GM19328 (cell line): ENCODE measurements around the gene ALDOB.
A peak's percentile ranks its signal among the peaks of the same experiment; 100 is the strongest.
"Not testable (repeated sequence)": the region's sequence is repeated elsewhere in the genome, so short reads cannot be mapped to it uniquely, and the experiment has no call there.

Source experiments
- ATAC-seq: cut with Tn5 transposase; IDR thresholded peaks from one replicate; pipeline ENCODE4 v1.9.1; 2021; ENCODE audit warnings: mild to moderate bottlenecking, moderate library complexity; ENCODE audit not compliant: unreplicated experiment

The ALDOB gene

GRCh38 chr9:101388507-101388993 is 47.0 kb downstream of the ALDOB start:
- ATAC-seq: no peak

GRCh38 chr9:101387871-101388506 is 47.6 kb downstream of the ALDOB start:
- peak; percentile 79 for ATAC-seq

- ATAC-seq: not testable (repeated sequence)
Measured at GRCh38 chr9:101384873-101385536, 50.6 kb downstream of the ALDOB start, which contains the start of gene BAAT. BAAT (minus strand) TSS chr9:101385006; CDS start chr9:101371404, 13,602 bp downstream.

GRCh38 chr9:101383361-101383760 is 52.2 kb downstream of the ALDOB start:
- no peak for ATAC-seq

- no peak for ATAC-seq
Measured at GRCh38 chr9:101381833-101382342, 53.7 kb downstream of the ALDOB start.

GRCh38 chr9:101381118-101381517 is 54.5 kb downstream of the ALDOB start:
- no peak for ATAC-seq

GRCh38 chr9:101380295-101380694 is 55.3 kb downstream of the ALDOB start:
- ATAC-seq: no peak

- ATAC-seq: no peak
Measured at GRCh38 chr9:101376111-101376848, 59.3 kb downstream of the ALDOB start.

- no peak for ATAC-seq
Measured at GRCh38 chr9:101375546-101375945, 60.0 kb downstream of the ALDOB start.

- ATAC-seq: no peak
Measured at GRCh38 chr9:101372327-101373118, 63.1 kb downstream of the ALDOB start.

GRCh38 chr9:101371813-101372212 is 63.8 kb downstream of the ALDOB start:
- no peak for ATAC-seq
